GM19023 (cell line): ENCODE results near the gene CKAP2.
"Not testable (repeated sequence)": the region's sequence is repeated elsewhere in the genome, so short reads cannot be mapped to it uniquely, and the experiment has no call there.

Source experiments
- ATAC-seq: cut with Tn5 transposase; IDR thresholded peaks from one replicate; pipeline ENCODE4 v1.9.1; 2021; ENCODE audit warnings: mild to moderate bottlenecking, moderate library complexity; ENCODE audit not compliant: unreplicated experiment

The CKAP2 gene

DNA sequence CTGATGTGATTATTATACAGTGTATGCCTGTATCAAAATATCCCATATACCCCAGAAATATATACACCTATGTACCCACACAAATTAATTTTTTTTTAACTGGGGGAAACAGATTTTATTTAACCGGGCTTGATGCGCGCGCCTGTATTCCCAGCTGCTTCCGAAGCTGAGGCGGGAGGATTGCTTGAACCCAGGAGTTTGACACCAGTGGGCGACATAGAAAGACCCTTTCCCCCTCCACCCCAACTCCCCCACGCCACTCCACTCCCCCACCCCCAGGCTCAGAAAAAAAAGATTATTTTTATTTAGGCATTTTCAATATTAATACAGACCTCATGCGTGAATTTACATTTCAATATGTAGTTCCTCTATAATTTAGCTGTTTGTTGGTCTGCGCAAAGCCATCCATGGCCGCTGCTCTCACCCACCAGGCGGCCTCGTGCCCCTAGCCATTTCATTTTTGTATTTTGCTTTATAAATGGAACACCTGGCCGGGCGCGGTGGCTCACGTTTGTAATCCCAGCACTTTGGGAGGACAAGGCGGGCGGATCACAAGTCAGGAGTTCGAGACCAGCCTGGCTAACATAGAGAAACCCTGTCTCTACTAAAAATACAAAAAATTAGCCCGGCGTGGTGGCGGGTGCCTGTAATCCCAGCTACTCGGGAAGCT lies 4.0 kb upstream of the CKAP2 start:
- no peak for ATAC-seq

DNA sequence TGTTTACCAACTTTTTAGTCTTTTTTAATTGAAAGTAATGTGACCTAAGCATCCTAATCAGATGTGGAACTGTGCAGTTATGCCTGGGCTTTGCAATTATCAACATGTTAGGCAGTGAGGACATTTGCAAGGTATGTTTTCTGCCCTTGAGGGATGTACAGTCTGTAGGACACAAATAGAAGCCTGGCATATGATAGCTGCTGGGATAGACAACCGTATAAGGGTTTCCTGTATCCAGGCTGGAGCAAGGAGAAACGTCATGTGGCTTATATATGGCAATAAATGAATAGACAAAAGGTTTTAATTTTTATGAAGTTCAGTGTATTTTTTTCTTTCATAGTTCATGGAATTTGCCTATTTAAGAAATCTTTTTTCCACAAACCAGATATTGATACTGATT lies 2.8 kb upstream of the CKAP2 start:
- ATAC-seq: no peak

DNA sequence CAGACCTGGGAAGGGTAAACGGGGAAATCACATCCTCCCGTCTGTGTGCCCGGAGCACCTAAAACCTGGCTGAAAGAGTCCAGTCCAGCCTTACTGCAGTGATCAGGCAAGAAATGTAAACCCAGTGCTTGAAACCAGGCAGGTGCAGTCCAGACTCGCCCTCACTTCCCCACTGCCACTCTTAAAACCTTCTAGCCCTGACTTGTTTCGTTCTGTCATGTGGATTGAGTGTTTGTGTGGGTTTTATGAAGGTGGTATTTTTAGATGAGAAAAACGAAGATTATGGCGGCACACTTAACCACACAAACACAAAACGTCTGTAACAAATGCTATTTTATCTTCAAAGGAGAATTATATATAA lies 839 bp upstream of the CKAP2 start:
- peak; percentile 17 for ATAC-seq

DNA sequence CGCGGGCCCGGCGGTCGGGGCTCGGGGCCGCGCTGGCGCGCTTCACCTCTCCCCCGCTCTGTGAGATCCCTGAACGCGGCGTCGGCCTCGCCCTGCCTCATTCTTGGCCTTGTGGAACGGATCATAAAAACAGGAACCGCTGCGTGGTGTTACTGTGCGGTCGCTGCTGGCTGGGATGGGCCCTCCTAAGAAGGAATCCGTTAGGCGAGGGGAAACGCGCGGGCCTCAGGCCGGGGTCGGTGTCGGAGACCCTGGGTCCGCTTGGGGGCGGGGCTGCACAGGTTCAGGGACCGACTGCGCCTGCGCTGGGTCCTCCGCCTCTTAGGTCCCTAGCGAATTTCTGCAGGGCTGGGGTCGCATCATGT lies 381 bp downstream of the CKAP2 start:
- ATAC-seq: peak; percentile 40

DNA sequence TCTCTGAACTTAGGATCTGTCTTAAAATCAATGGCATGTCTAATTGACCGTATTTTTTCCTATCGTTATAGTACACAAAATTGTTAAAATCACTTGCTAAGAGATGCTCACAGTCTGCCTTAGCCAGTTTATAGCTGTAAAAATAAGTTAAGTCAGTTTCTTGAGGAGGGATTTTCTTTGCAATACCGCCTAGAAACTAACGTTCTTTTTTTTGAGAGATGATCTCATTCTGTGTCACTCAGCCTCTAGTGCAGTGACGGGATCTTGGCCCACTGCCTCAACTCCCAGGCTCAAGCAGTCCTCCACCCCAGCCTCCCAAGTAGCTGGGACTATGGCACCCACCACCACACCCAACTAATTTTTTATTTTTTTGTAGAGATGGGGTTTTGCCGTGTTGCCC lies 4.4 kb downstream of the CKAP2 start:
- ATAC-seq: no peak

DNA sequence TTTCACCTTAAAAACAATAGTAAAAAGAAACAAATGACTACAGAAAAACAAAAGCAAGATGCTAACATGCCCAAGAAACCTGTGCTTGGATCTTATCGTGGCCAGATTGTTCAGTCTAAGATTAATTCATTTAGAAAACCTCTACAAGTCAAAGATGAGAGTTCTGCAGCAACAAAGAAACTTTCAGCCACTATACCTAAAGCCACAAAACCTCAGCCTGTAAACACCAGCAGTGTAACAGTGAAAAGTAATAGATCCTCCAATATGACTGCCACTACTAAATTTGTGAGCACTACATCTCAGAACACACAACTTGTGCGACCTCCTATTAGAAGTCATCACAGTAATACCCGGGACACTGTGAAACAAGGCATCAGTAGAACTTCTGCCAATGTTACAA lies 6.0 kb downstream of the CKAP2 start:
- no peak for ATAC-seq

DNA sequence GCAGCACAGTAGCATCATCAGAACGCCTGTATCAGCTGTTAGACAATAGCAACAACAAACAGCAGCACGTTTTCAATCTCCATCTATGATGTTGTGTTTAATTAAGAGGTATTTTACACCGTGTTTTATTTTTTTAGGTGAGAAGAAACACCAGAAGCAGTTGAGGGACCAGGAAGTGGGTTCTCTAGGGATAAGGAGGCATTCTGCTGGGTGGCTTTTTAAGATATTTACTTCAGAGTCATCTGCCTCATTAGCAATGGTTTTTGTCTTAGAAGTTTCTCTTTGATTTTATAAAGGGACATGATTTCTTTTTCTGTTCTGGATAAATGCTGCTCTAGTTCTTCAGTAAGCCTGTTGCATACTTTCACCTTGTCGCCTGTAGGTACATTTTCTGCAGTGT lies 8.2 kb downstream of the CKAP2 start:
- ATAC-seq: no peak

DNA sequence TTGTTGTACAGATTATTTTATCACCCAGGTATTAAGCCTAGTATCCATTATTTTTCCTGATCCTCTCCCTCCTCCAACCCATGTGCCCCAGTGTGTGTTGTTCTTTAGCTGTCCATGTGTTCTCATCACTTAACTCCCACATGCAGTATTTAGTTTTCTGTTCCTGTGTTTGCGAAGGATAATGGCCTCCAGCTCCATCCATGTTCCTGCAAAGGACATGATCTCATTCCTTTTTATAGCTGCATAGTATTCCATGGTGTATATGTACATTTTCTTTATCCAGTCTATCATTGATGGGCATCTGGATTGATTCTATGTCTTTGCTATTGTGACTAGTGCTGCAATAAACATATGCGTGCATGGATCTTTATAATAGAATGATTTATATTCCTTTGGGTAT lies 13.2 kb downstream of the CKAP2 start:
- ATAC-seq: not testable (repeated sequence)

DNA sequence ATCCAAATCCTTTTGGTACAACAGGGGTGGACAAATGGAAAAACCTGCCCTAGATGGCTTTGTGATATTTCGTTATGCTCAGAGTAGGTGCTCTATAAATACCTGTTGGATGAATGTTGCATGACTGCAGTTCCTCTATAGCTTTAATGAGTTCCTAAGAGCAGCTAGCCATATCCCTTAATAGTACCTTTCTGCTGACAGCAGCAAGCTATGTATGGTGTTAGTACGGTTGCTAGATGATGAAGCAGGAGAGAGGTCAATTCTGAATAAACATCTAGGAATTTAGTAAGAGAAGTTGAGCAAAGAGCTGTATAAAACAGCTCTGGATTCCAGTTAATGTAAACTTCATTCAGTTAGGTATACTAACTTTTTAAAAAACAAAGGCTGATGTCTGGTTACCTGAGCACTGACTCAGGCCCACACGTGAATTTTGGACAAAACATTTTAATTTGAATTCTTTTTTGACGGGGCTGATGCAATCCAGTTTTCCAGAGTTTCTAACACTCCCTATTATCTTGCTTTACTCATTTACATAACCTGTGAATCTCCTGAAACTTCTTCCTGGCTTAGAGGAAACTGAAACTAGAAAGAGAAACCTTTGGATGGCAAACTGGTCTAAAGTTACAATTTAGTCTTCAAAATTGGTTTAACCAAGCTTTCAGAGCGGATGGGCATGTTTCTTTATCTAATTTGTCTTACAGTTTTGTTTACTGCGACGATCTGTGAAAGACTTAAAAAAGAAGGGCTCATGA lies 25.6 kb downstream of the CKAP2 start:
- not testable (repeated sequence) for ATAC-seq

DNA sequence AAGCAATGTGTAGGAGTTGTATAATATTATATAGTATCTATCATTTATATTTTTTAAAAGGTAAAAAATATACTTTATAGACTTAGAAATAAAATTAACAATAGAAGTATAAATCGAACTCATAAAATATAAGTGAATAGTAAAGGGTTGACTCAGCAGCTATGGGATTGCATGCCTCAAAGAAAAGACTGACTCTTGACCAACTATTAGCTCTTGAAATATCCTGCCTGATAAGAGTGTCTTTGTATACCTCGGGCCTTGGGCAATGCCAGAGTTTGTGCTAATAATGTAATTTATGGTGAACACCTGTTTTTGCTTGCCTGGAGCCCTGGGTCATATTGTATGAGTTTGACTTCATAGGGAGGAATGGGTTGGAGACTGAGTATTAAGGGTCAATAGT lies 31.8 kb downstream of the CKAP2 start:
- not testable (repeated sequence) for ATAC-seq

DNA sequence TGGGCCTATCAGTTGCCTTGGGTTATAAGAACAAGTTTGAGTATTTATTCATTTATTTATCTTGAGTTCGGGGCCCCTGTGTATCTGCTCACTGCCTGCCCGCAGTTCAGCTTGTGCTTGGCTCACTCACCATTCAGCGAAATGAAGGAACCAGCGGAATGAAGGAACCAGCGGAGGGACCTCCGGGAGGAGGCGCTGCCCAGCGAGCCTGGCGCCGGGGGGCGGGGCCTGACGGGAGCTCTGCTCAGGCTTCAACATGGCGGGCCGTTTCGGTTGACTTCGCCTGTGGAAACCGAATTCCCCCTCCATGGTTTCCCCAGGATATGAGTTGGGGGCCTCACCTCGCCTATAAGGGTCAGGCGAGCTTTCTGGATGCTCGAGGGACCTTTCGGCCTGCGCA lies 33.5 kb downstream of the CKAP2 start:
- ATAC-seq: not testable (repeated sequence)

DNA sequence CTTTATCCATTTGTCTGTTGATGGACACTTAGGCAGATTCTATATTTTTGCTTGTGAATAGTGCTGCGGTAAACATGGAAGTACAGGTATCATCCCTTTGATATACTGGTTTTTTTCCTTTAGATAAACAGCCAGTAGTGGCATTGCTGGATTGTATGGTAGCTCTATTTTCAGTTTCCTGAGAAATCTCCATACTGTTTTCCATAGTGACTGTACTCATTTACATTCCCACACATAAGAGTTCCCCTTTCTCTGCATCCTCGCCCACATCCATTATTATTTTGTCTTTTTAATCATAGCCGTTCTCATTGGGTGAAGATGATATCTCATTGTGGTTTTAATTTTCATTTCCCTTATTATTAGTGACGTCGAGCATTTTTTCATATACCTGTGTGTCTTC lies 35.7 kb downstream of the CKAP2 start:
- not testable (repeated sequence) for ATAC-seq

DNA sequence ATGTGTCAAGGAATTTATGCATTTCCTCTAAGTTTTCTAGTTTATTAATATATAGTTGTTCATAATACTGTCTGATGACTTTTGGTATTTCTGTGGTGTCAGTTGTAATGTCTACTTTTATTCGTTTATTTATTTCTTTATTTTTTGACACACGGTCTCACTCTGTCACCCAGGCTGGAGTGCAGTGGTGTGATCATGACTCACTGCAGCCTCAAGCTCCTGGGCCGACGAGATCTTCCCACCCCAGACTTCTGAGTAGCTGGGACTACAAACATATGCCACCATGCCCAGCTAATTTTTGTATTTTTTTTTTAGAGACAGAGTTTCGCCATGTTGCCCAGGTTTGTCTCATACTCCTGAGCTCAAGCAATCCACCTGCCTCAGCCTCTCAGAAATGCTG lies 39.0 kb downstream of the CKAP2 start:
- not testable (repeated sequence) for ATAC-seq

DNA sequence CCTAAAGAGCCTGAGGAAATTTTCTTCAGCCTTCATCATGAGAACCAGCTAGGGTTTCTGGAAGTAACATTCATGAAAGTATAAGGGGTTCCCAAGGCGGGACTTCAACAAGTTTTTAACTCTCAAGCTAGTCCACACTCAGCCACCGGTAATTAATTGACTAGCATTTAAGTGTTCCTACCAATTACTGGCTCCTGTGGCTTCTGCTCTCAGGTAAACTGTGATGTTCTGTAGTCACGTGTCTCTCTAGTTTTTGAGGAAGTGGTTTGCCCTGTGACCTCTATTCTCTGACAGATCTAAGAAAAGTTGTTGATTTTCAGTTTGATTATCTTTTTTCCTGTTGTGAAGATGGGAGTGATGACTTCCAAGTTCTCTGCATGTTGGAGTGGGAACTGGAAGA lies 42.7 kb downstream of the CKAP2 start:
- not testable (repeated sequence) for ATAC-seq

DNA sequence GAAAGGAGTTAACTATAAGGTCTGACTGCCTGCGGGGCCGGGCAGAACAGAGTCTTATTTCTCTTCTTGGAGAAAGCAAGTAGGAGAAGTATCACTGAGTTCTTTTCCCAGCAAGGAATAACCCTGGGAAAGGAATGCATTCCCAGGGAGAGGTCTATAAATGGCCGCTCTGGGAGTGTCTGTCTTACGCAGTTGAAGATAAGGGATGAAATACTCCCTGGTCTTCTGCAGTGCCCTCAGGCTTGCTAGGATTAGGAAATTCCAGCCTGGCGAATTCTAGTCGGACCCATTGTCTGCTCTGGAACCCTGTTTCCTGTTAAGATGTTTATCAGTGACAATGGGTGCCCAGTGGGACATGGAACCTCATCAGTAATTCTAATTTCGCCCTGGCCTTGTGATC lies 47.0 kb downstream of the CKAP2 start:
- ATAC-seq: not testable (repeated sequence)

DNA sequence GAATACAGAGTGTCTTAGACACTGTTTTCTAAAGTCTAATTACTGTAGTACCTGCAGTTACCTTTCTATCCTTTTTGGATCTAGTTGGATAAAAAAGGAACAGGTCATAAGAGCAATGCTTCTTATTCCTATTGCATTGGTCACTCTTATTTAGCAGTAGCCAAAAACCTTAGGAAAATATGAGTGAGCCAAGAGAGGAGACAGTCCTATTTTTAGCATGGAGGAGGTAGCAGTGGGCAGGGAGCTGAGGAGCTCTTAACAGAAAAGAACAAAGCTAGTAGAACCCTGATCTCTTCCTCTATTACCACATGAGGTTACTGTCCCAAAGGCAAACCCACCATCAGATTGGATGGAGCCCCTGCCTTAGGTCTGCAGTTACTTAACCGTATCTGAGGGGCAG lies 50.6 kb downstream of the CKAP2 start:
- not testable (repeated sequence) for ATAC-seq

DNA sequence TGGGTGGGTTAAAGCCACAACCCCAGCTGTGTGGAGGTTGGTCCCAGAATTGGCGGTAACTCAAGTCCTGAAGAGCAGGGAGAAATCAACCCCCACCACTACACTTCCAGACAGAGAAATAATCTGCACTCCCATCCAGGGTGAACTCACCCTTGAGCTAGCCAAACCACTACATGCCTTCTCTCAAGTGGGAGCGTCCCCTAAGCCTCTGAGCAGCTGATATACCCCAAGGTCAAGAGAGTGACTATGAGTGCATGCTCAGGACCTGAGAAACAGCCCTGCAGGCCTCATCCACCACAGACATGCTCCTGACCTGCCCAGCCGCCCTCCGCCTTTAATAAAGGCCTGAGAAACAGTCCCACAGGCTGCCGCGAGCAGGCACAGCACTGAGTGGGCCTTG lies 54.3 kb downstream of the CKAP2 start:
- ATAC-seq: not testable (repeated sequence)

DNA sequence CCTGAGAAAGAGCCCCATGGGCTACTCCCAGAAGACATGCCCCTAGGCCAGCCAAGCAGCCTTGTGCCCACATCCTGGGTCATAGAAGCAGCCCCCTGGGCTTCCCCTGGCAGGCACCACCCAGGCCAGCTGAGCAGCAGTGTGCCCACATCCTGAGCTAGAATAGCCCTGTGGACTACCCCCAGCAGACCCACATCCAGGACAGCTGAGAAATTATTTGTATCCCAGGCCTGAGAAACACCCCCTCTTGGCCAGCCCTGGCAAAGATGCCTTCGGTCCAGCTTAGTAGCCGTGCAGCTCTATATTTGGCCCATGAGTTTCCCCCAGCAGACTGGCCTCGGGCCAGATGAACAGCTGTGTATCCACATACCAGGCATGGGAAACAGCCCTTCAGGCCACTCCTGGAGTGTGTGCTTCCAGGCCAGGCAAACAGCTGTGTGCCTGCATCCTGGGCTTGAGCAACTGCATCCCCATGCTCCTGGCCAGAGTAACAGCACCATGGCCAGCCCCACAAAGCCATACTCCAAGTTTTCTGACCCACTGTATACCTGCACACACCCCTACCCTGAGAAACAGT lies 55.0 kb downstream of the CKAP2 start:
- not testable (repeated sequence) for ATAC-seq

DNA sequence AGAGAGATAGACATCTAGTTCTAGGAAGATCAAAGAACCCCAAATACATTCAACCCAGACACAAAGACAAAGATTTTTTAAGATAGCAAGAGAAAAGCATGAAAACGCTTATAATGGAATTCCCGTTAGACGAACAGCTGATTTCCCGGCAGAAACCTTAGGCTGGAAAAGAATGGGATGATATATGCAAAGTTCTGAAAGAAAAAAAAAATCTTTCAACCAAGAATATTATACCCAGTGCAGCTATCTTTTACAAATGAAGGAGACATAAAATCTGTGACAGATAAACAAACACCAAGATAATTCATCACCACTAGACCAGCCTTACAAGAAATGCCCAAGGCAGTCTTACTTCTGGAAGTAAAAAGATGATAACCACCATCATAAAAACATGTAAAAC lies 56.3 kb downstream of the CKAP2 start:
- ATAC-seq: not testable (repeated sequence)

DNA sequence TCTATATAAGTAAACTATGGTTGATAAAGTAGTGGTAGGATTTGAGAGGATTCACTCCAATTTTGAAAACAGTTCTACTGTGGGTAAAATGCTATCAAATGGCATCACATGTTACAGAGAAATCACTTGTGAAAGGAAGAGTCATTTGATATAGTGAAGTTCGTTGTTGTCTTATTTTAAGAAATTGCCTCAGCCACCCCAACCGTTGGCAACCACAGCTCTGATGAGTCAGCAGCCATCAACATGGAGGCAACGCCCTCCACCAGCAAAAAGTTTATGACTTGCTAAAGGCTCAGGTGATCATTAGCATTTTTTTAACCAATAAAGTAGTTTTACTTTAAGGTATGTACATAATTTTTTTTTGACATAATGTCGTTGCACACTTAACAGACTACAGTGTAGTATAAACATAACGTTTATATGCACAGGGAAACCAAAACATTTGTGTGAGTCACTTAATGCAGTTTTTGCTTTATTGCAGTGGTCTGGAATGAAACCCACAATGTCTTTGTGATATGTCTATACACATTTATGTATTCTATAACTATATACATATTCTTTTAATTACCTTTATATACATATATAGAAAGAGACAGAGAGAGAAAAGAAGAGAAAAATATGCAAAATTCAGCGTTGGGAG lies 58.8 kb downstream of the CKAP2 start:
- not testable (repeated sequence) for ATAC-seq

DNA sequence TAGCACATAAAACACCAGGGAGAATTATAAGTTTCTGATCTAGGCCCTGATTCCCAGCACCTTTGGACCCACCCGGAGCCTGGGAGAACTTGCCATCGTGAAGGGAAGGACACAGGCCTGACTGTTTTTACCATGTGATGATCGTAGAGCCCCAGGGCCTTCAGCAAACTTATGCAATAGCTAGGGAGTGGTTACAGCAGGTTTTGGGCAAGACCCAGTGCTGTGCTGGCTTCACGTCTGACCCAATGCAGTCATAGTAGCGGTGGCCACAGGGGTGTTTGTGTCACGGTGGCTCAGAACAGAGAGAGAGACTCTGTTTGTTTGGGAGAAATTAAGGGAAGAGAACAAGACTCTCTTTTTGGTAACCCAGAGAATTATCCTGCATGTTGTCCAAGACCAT lies 68.0 kb downstream of the CKAP2 start:
- not testable (repeated sequence) for ATAC-seq
